CD4-positive, alpha-beta T cell (primary cell): ENCODE data around the gene TREML2. TPM values are rescaled to one million over a fixed set of nuclear protein-coding genes. Genes with fewer than 3 reads are reported as not detected.

Source experiments
- ATAC-seq: fragments of 200-7000 bp; cut with Tn5 transposase; one replicate; pipeline ENCODE4 v1.10.0; 2022; ENCODE audit warnings: mild to moderate bottlenecking; ENCODE audit not compliant: poor library complexity
- CTCF ChIA-PET: fragments of 350-600 bp; sonication (Branson Sonifier 250); formaldehyde crosslinking; loops from one replicate; lab custom pipeline; 2021; ENCODE audit warnings: antibody characterized with exemption, inconsistent platforms; lab: Charles Lee
- POLR2A ChIA-PET: fragments of 350-600 bp; sonication (Branson Sonifier 250); formaldehyde crosslinking; loops from one replicate; lab custom pipeline; 2021; ENCODE audit warnings: antibody characterized with exemption, inconsistent platforms; lab: Charles Lee
- DNase-seq, 14 experiments: peaks; one replicate each; pipeline ENCODE4 v3.0.0-alpha.2; 2013 to 2020; ENCODE audit warnings: mixed read lengths in 2 of 14
- H3K27ac ChIP-seq, 2 donors: one replicate each; pipeline versions ENCODE4 v1.5.1 to v1.7.0; 2013; ENCODE audit warnings: low read length in 2 of 2, low read depth in 1 of 2, mild to moderate bottlenecking in 1 of 2
- H3K27me3 ChIP-seq, 2 experiments: 1 replicate in 1 of 2; 2 replicates in 1 of 2; pipeline versions ENCODE4 v1.6.1 to v1.7.0; 2013; ENCODE audit warnings: low read length in 2 of 2, control low read depth in 1 of 2, mild to moderate bottlenecking in 1 of 2, moderate library complexity in 1 of 2; ENCODE audit not compliant: insufficient read depth in 2 of 2, control insufficient read depth in 1 of 2
- H3K36me3 ChIP-seq: one replicate; pipeline ENCODE4 v1.6.1; 2013; ENCODE audit warnings: low read length, control low read depth; ENCODE audit not compliant: insufficient read depth
- H3K4me1 ChIP-seq: one replicate; pipeline ENCODE4 v1.6.1; 2013; ENCODE audit warnings: low read length, control low read depth; ENCODE audit not compliant: insufficient read depth
- H3K4me3 ChIP-seq: one replicate; pipeline ENCODE4 v1.5.1; 2013; ENCODE audit warnings: mild to moderate bottlenecking, low read length, moderate library complexity
- H3K9me3 ChIP-seq, 2 experiments: 1 replicate in 1 of 2; 2 replicates in 1 of 2; pipeline versions ENCODE4 v1.6.1 to v1.7.0; 2013; ENCODE audit warnings: low read length in 2 of 2, mild to moderate bottlenecking in 2 of 2, control low read depth in 1 of 2, moderate library complexity in 1 of 2; ENCODE audit not compliant: control insufficient read depth in 1 of 2, insufficient read depth in 1 of 2
- H3K27ac Mint-ChIP-seq: one replicate; pipeline ENCODE4 v1.8.0; 2020; ENCODE audit warnings: mixed read lengths
- H3K27me3 Mint-ChIP-seq: one replicate; pipeline ENCODE4 v1.8.0; 2021; ENCODE audit warnings: mixed read lengths
- H3K36me3 Mint-ChIP-seq: one replicate; pipeline ENCODE4 v1.8.0; 2021; ENCODE audit warnings: low read depth, mixed read lengths
- H3K4me1 Mint-ChIP-seq: one replicate; pipeline ENCODE4 v1.8.0; 2021; ENCODE audit warnings: low read depth, mixed read lengths
- H3K4me3 Mint-ChIP-seq: one replicate; pipeline ENCODE4 v1.8.0; 2020; ENCODE audit warnings: mild to moderate bottlenecking, mixed read lengths
- H3K9me3 Mint-ChIP-seq: one replicate; pipeline ENCODE4 v1.8.0; 2020; ENCODE audit warnings: mixed read lengths
- CTCF ChIP-seq: fragments of 200-600 bp; IDR thresholded peaks from one replicate; pipeline ENCODE4 v1.8.0; 2022; ENCODE audit warnings: antibody characterized with exemption, mild to moderate bottlenecking
- intact Hi-C, 2 experiments: fragments of 100-400 bp; cut with DNase I in 1 of 2; cut with micrococcal nuclease in 1 of 2; formaldehyde crosslinking; loops; one replicate each; pipeline versions ENCODE4 v1.15.1 to v1.9.0; 2023 to 2025; cut with DNase I, micrococcal nuclease
- total RNA-seq, 174 experiments: library from RNA in 2 of 174; stranded (reverse) in 2 of 174; gene quantifications; one replicate each; pipeline ENCODE4 v1.2.3 and lab custom pipeline; 2021 to 2026

Gene TREML2
- total RNA-seq, 2 experiments from 2014 or later: 0.78 to 0.91 TPM

GRCh38 chr6:41239467-41240159, 38.7 kb upstream of the TREML2 start:
- Histone ChIP-seq H3K9me3 (peaks cover 0 to 4% of the 10 kb centered on the region in 2 experiments), H3K27ac (no peak overlapping the region), H3K27me3 (peaks cover 5 to 7% of the 10 kb centered on the region in 2 experiments), H3K4me1 (no peaks in the 10 kb centered on the region), H3K4me3 (no peak overlapping the region), H3K36me3 (no peaks in the 10 kb centered on the region)
- no peaks in the 10 kb centered on the region for H3K9me3 Mint-ChIP-seq
- no peak overlapping the region for H3K4me3 Mint-ChIP-seq
- ATAC-seq (no peak), DNase-seq (no peak)
- intact Hi-C loops: loop anchor here in 1 of 2 experiments (5.0 kb wide), 1 partner anchor 47 kb away; no protein-coding TSS in a partner anchor
- peaks cover 5% of the 10 kb centered on the region for H3K4me1 Mint-ChIP-seq
- peaks cover 18% of the 10 kb centered on the region for H3K27me3 Mint-ChIP-seq
- ChIA-PET POLR2A (no interaction called here), CTCF (no interaction called here)
- TF ChIP-seq CTCF: no peak
- no peaks in the 10 kb centered on the region for H3K36me3 Mint-ChIP-seq
- no peak overlapping the region for H3K27ac Mint-ChIP-seq

- no peaks in the 10 kb centered on the region for H3K4me1 ChIP-seq
- peaks cover 0 to 4% of the 10 kb centered on the region in 2 experiments for H3K9me3 ChIP-seq
- H3K9me3 Mint-ChIP-seq: no peaks in the 10 kb centered on the region
- no peak overlapping the region for H3K4me3 ChIP-seq
- ChIA-PET POLR2A (no interaction called here), CTCF (no interaction called here)
- no peaks in the 10 kb centered on the region for H3K36me3 ChIP-seq
- no peaks in the 10 kb centered on the region for H3K36me3 Mint-ChIP-seq
- H3K27me3 ChIP-seq: peaks cover 5 to 7% of the 10 kb centered on the region in 2 experiments
- DNase-seq: no peak
- H3K4me1 Mint-ChIP-seq: peaks cover 5% of the 10 kb centered on the region
- ATAC-seq: no peak
- peaks cover 18% of the 10 kb centered on the region for H3K27me3 Mint-ChIP-seq
- no peak for TF ChIP-seq CTCF
- H3K4me3 Mint-ChIP-seq: no peak overlapping the region
- intact Hi-C loops: loop anchor here in 1 of 2 experiments (5.0 kb wide), 1 partner anchor 45 kb away; no protein-coding TSS in a partner anchor
- H3K27ac Mint-ChIP-seq: no peak overlapping the region
- H3K27ac ChIP-seq: no peak overlapping the region
These were observed 36.2 kb upstream of the TREML2 start for GRCh38 chr6:41237128-41237527.

GRCh38 chr6:41236276-41236675, 35.3 kb upstream of the TREML2 start:
- no peak for DNase-seq
- peaks cover 18% of the 10 kb centered on the region for H3K27me3 Mint-ChIP-seq
- no peak overlapping the region for H3K27ac ChIP-seq
- H3K4me1 Mint-ChIP-seq: peaks cover 5% of the 10 kb centered on the region
- ChIA-PET CTCF (no interaction called here), POLR2A (interaction anchor here (0.8 kb wide), 1 partner anchor 16 kb away, joined by 3 read pairs; no protein-coding TSS in a partner anchor)
- H3K9me3 ChIP-seq: peaks cover 0 to 4% of the 10 kb centered on the region in 2 experiments
- TF ChIP-seq CTCF: no peak
- H3K4me1 ChIP-seq: no peaks in the 10 kb centered on the region
- H3K27ac Mint-ChIP-seq: no peak overlapping the region
- intact Hi-C loops: loop anchor here in 1 of 2 experiments (5.0 kb wide), 1 partner anchor 44 kb away; no protein-coding TSS in a partner anchor
- no peaks in the 10 kb centered on the region for H3K9me3 Mint-ChIP-seq
- H3K4me3 ChIP-seq: no peak overlapping the region
- H3K4me3 Mint-ChIP-seq: no peak overlapping the region
- ATAC-seq: no peak
- no peaks in the 10 kb centered on the region for H3K36me3 ChIP-seq
- peaks cover 5 to 7% of the 10 kb centered on the region in 2 experiments for H3K27me3 ChIP-seq
- no peaks in the 10 kb centered on the region for H3K36me3 Mint-ChIP-seq
